Ishikawa (cell line): ENCODE results near the gene ECM2.

Source experiments
- CEBPB ChIP-seq: IDR thresholded peaks from 2 replicates; pipeline ENCODE4 v1.6.1; 2012
- EP300 ChIP-seq: IDR thresholded peaks from 2 replicates; pipeline ENCODE4 v1.6.1; 2012; ENCODE audit warnings: borderline replicate concordance
- RAD21 ChIP-seq: IDR thresholded peaks from 2 replicates; pipeline ENCODE4 v1.6.1; 2012; ENCODE audit warnings: low read depth
- YY1 ChIP-seq: IDR thresholded peaks from 2 replicates; pipeline ENCODE4 v1.6.1; 2012; ENCODE audit warnings: low read depth

DNA sequence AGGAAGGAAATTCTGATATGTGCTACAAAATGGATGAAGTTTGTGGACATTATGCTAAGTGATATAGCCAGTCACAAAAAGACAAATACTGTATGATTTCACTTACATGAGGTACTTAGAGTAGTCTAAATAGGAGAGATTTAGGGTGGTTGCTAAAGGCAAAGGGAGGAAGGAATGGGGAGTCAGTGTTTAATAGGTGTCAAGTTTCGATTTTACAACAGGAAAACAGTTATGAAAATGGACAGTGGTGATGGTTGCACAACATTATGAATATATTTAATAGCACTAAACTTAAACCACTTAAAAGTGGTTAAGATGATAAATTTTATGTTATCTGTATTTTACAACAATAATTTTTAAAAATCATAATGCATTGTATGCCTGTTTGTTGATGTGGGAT is 40.4 kb upstream of the ECM2 start:
- no peak for TF ChIP-seq RAD21
- TF ChIP-seq CEBPB = no peak
- no peak for TF ChIP-seq EP300
- TF ChIP-seq YY1 = no peak
